Measurements from ENCODE around the gene FIBCD1.

Gene FIBCD1

GRCh38 chr9:130858739-130859705, 80.0 kb downstream of the FIBCD1 start:
- Mint-ChIP-seq H3K27me3 (no peaks in the 10 kb centered on the region), H3K4me3 (no peak overlapping the region), H3K9me3 (no peaks in the 10 kb centered on the region), H3K4me1 (no peaks in the 10 kb centered on the region), H3K27ac (no peak overlapping the region), H3K36me3 (peaks cover 29% of the 10 kb centered on the region)
- no peak for ATAC-seq

- ATAC-seq = no peak
- H3K27me3 Mint-ChIP-seq = no peaks in the 10 kb centered on the region
- H3K4me1 Mint-ChIP-seq = no peaks in the 10 kb centered on the region
- no peaks in the 10 kb centered on the region for H3K9me3 Mint-ChIP-seq
- H3K4me3 Mint-ChIP-seq = no peak overlapping the region
- peaks cover 28% of the 10 kb centered on the region for H3K36me3 Mint-ChIP-seq
- H3K27ac Mint-ChIP-seq = no peak overlapping the region
These were observed 80.9 kb downstream of the FIBCD1 start for GRCh38 chr9:130857864-130858738.

GRCh38 chr9:130856474-130856873, 82.6 kb downstream of the FIBCD1 start:
- no peaks in the 10 kb centered on the region for H3K9me3 Mint-ChIP-seq
- no peaks in the 10 kb centered on the region for H3K27me3 Mint-ChIP-seq
- peaks cover 20% of the 10 kb centered on the region for H3K36me3 Mint-ChIP-seq
- no peak for ATAC-seq
- no peak overlapping the region for H3K27ac Mint-ChIP-seq
- no peaks in the 10 kb centered on the region for H3K4me1 Mint-ChIP-seq
- H3K4me3 Mint-ChIP-seq = no peak overlapping the region

GRCh38 chr9:130854835-130855234, 84.2 kb downstream of the FIBCD1 start:
- no peaks in the 10 kb centered on the region for H3K27me3 Mint-ChIP-seq
- H3K4me1 Mint-ChIP-seq = peaks cover 4% of the 10 kb centered on the region
- H3K27ac Mint-ChIP-seq = no peak overlapping the region
- H3K36me3 Mint-ChIP-seq = peaks cover 14% of the 10 kb centered on the region
- no peaks in the 10 kb centered on the region for H3K9me3 Mint-ChIP-seq
- no peak overlapping the region for H3K4me3 Mint-ChIP-seq
- no peak for ATAC-seq

- H3K4me3 Mint-ChIP-seq = no peak overlapping the region
- no peaks in the 10 kb centered on the region for H3K9me3 Mint-ChIP-seq
- H3K27ac Mint-ChIP-seq = no peak overlapping the region
- H3K36me3 Mint-ChIP-seq = peaks cover 14% of the 10 kb centered on the region
- H3K27me3 Mint-ChIP-seq = no peaks in the 10 kb centered on the region
- H3K4me1 Mint-ChIP-seq = peaks cover 6% of the 10 kb centered on the region
- ATAC-seq = no peak
These were observed 85.0 kb downstream of the FIBCD1 start for GRCh38 chr9:130854092-130854491.

GRCh38 chr9:130852801-130853200, 86.2 kb downstream of the FIBCD1 start:
- Mint-ChIP-seq H3K9me3 (no peaks in the 10 kb centered on the region), H3K4me3 (no peak overlapping the region), H3K4me1 (peaks cover 6% of the 10 kb centered on the region), H3K36me3 (peaks cover 13% of the 10 kb centered on the region), H3K27me3 (no peaks in the 10 kb centered on the region), H3K27ac (no peak overlapping the region)
- no peak for ATAC-seq

Data from stimulated activated memory B cell treated with anti-CD40 and anti-IgM and Interleukin-4, amounts not matched to agents 10 μg/mL and 1 μg/mL and 100 μg/mL, for 72 hours (primary cell).